ENCODE results near the gene C9orf78. TPM values are rescaled to one million over a fixed set of nuclear protein-coding genes. Genes with fewer than 3 reads are reported as not detected.

The C9orf78 gene
- polyA plus RNA-seq, 1 donor from 2014 or later: 119 TPM

DNA sequence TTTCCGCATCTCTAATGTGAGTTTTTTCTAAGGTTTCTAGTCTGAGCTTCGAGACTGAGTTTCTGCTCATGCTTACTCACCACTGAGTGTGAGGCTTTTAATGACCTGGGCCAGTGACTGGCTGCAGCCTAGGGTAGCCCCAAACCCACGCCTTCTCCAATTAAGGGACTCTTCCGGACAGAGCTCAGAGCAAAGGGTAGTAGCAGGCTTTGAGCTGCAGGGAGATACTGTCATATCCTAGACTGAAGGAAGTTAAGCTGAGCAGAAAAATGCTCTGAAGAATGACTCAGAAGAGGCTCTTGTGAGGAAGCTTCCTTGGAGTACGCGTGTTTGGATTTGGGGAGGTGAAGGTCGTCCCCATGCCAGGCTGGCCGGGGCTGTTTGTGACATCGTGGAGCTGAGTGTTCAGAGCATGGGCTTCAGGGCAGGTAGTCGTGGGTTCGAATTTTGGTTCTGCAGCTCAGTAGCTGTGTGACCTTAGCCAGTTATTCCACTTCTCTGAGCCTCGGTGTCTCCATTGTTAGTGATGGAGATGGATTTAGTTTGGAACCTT lies 3.7 kb upstream of the C9orf78 start:
- no peaks in the 10 kb centered on the region for H3K27me3 Mint-ChIP-seq
- H3K9me3 Mint-ChIP-seq: no peaks in the 10 kb centered on the region
- peak overlapping the region in 2 of 4 donors; percentile 38 to 60 for H3K4me3 Mint-ChIP-seq
- peaks cover 16 to 33% (median 31%) of the 10 kb centered on the region in 3 donors for H3K4me1 Mint-ChIP-seq
- H3K36me3 Mint-ChIP-seq: no peaks in the 10 kb centered on the region
- H3K27ac Mint-ChIP-seq: peak overlapping the region in 2 of 3 donors; percentile 14 to 60

DNA sequence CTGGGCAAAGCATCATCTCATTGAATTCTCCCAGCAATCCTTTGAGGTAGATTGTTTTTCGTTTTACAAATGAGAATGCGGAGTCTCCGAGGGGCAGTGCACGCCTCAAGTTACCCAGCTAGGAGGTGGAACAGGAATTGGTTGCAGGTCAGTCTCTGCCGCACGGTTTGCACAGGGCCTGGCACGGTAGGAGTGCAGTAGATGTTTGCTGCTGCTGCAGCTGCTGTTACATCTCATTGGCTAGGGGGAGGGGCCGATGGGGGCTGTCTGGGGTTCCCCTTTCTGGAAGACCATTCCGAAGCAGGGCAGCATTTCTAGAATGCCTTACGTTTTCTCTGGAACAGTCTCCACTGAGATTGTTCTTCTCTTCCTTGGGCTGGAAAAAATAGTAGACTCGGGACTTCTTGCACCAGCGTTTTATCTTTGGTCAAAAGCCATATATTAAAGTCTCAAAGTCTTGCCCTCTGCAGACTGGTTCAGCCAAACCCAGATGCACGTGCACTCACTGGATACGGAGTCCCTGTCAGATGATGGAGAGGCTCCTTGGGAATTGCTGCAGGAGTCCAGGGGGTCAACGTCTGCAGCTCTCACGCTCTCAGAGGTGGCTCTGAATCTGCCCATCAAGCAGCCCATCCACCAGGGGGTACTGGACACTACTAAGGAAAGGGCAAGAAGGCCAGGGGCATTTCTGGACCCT lies 1.4 kb upstream of the C9orf78 start:
- H3K27ac Mint-ChIP-seq: peak overlapping the region; percentile 88 to 99 (median 98)
- H3K36me3 Mint-ChIP-seq: no peaks in the 10 kb centered on the region
- H3K27me3 Mint-ChIP-seq: no peaks in the 10 kb centered on the region
- peak overlapping the region; percentile 91 to 98 (median 96) for H3K4me3 Mint-ChIP-seq
- H3K9me3 Mint-ChIP-seq: no peaks in the 10 kb centered on the region
- H3K4me1 Mint-ChIP-seq: peaks cover 19 to 36% (median 33%) of the 10 kb centered on the region in 3 donors

DNA sequence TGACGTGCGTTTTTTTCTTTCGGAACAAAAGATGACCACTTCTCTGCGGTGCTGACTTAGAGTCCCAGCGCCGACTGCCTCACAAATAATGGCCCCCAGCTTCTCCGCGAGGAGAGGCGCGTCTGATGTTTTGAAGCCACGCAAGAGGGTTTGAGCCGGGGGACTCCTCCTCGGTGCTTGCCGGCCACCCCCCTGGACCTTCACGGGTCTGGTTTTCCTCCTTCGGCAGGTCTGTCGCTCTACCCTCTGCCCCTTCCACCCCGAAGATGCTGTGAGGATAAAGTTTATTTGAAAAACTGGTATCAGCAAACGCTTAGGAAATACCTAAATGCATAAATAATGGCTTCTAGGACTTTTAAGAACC lies 767 bp upstream of the C9orf78 start:
- Mint-ChIP-seq H3K4me3 (peak overlapping the region; percentile 91 to 98 (median 96)), H3K4me1 (peaks cover 19 to 36% (median 33%) of the 10 kb centered on the region in 3 donors), H3K27me3 (no peaks in the 10 kb centered on the region), H3K27ac (peak overlapping the region; percentile 95 to 99 (median 98)), H3K9me3 (no peaks in the 10 kb centered on the region), H3K36me3 (peaks cover 1% of the 10 kb centered on the region)

DNA sequence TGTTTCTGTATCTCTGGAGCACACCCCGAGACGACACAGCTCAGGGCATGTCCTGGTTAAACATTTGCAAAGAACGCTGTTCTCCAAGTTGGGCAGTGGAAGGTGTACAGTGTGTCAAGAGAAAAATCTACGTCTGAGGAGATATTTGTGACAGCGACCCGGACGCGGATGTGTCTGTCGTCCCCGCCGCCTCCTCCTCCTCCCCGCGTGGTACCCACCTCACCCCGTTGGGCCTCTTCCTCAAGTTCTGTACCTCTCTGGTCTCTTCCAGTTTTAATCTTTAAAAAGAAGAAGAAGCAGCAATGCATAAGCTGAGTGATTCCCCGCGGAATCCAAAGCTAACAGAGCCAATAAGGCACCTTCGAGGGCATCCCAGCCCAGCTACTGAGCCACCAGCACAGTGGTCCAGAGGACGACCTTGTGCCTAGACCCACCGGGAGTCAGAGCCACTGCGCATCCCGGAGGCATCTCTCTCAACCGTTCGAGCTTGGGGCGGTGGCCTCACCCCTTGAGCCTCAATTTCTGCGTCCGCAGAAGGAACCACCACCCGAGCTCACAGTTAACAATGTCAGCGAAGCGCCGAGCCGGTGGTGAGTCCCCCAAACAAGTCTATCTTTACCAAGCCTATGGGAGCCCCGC lies 467 bp downstream of the C9orf78 start:
- H3K27me3 Mint-ChIP-seq: no peaks in the 10 kb centered on the region
- H3K9me3 Mint-ChIP-seq: no peaks in the 10 kb centered on the region
- H3K27ac Mint-ChIP-seq: peak overlapping the region; percentile 98 to 100 (median 99)
- H3K4me3 Mint-ChIP-seq: peak overlapping the region; percentile 96 to 99 (median 98)
- peaks cover 17 to 36% (median 33%) of the 10 kb centered on the region in 3 donors for H3K4me1 Mint-ChIP-seq
- H3K36me3 Mint-ChIP-seq: peaks cover 3% of the 10 kb centered on the region

GRCh38 chr9:129832982-129833381 lies 2.1 kb downstream of the C9orf78 start:
- H3K27me3 Mint-ChIP-seq: no peaks in the 10 kb centered on the region
- no peaks in the 10 kb centered on the region for H3K9me3 Mint-ChIP-seq
- peak overlapping the region in 2 of 3 donors; percentile 31 to 48 for H3K27ac Mint-ChIP-seq
- H3K4me1 Mint-ChIP-seq: peaks cover 14 to 33% (median 32%) of the 10 kb centered on the region in 3 donors
- peaks cover 3% of the 10 kb centered on the region for H3K36me3 Mint-ChIP-seq
- peak overlapping the region in 2 of 4 donors; percentile 84 to 96 for H3K4me3 Mint-ChIP-seq

- Mint-ChIP-seq H3K4me1 (peaks cover 2 to 6% (median 3%) of the 10 kb centered on the region in 3 donors), H3K4me3 (no peak overlapping the region), H3K9me3 (no peaks in the 10 kb centered on the region), H3K27ac (no peak overlapping the region), H3K27me3 (no peaks in the 10 kb centered on the region), H3K36me3 (peaks cover 3% of the 10 kb centered on the region)
These were observed 6.1 kb downstream of the C9orf78 start for GRCh38 chr9:129828969-129829368.

DNA sequence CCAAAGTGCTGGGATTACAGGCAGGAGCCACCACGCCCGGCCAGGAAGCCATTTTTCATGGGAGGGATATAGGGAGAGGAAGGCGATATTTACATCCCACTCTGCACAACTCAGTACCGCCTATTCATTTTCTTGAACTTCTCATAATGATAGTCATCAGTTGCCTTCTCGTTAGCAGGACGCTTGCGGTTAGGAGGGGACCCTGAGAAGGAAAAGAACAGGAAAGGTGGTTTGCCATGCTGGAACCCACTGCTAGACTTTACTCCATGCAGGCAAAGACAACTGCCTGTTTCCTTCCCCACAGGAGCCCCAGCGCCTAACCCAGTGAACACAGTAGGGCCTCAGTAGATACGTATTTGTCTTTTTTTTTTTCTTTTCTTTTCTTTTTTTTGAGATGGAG lies 7.0 kb downstream of the C9orf78 start:
- Mint-ChIP-seq H3K27me3 (no peaks in the 10 kb centered on the region), H3K4me3 (no peak overlapping the region), H3K4me1 (peaks cover 0 to under 1% (median 0%) of the 10 kb centered on the region in 3 donors), H3K36me3 (peaks cover 3% of the 10 kb centered on the region), H3K27ac (no peak overlapping the region), H3K9me3 (no peaks in the 10 kb centered on the region)

DNA sequence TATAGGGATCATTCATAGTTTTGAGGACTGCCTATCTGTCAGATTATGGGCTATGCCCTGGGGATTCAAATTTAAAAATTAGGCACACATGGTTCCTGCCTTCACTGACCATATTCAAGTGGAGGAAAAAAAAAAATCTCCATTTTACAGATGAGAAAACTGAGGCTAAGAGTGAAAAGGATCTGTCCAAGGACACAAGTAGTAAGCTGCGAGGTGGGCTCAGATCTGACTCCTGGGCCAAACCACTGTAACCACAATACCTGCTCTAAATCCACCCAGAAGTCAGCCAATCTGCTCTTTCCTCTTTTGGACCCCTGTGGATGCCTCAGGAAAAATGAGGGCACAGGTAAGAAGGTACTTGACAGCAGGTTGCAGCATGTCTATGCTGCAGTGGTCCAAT lies 8.3 kb downstream of the C9orf78 start:
- Mint-ChIP-seq H3K4me3 (peak overlapping the region in 2 of 4 donors; percentile 14 to 65), H3K9me3 (no peaks in the 10 kb centered on the region), H3K4me1 (peaks cover 3 to 5% (median 4%) of the 10 kb centered on the region in 3 donors), H3K27ac (peak overlapping the region in 2 of 3 donors; percentile 18 to 39), H3K36me3 (peaks cover 3% of the 10 kb centered on the region), H3K27me3 (no peaks in the 10 kb centered on the region)

DNA sequence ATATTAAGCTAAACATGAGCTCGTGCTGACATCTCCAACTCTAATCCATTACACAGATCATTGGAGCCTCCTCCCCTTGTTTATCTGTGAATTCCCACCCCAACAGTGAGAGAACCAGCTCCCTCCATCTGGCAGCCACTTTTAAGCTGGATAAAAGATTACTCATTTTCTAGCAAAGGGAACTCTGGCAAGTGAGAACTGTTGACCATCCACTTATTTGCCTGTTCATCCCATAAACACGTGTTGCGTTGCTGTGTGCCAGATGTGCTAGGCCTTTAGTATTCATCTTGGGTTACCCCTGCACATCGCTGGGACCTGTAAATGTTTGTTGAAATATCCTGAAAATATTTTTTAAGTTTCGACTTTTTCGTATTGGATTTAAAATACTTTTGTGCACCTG lies 8.7 kb downstream of the C9orf78 start:
- peaks cover 3% of the 10 kb centered on the region for H3K36me3 Mint-ChIP-seq
- no peaks in the 10 kb centered on the region for H3K9me3 Mint-ChIP-seq
- H3K4me1 Mint-ChIP-seq: peaks cover 3 to 5% (median 4%) of the 10 kb centered on the region in 3 donors
- H3K27me3 Mint-ChIP-seq: no peaks in the 10 kb centered on the region
- H3K27ac Mint-ChIP-seq: peak overlapping the region in 1 of 3 donors; percentile 18
- peak overlapping the region in 1 of 4 donors; percentile 14 for H3K4me3 Mint-ChIP-seq

- no peaks in the 10 kb centered on the region for H3K27me3 Mint-ChIP-seq
- H3K4me1 Mint-ChIP-seq: peaks cover 3 to 5% (median 4%) of the 10 kb centered on the region in 3 donors
- H3K9me3 Mint-ChIP-seq: no peaks in the 10 kb centered on the region
- peak within 1 kb of the TSS; percentile 63 to 88 (median 71) for H3K27ac Mint-ChIP-seq
- H3K36me3 Mint-ChIP-seq: no peaks in the 10 kb centered on the region
- peak within 1 kb of the TSS; percentile 84 to 94 (median 90) for H3K4me3 Mint-ChIP-seq
These were observed 11.0 kb downstream of the C9orf78 start, which contains the start of gene TOR1A for GRCh38 chr9:129823935-129824601. Gene TOR1A (minus strand): TSS chr9:129824136. CDS start chr9:129824085, 51 bp downstream.

DNA sequence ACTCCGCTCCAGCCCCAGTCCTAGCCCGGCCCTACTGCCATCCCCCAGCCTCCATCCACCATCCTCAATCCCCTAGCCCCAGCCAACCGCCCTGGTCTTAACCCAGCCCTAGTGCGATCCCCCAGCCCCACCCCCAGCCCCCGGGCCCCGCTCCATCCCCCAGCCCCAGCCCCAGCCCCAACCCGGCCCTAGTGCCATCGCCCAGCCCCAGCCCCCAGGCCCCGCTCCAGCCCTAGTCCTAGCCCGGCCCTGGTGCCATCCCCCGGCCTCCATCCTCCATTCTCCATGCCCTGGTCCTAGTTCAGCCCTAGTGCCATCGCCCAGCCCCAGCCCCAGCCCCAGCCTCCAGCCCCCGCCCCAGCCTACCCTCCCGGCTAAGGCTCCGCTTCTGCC lies 11.5 kb downstream of the C9orf78 start:
- Mint-ChIP-seq H3K27ac (peak overlapping the region in 2 of 3 donors; percentile 63 to 85), H3K9me3 (no peaks in the 10 kb centered on the region), H3K27me3 (no peaks in the 10 kb centered on the region), H3K4me1 (peaks cover 3 to 5% (median 4%) of the 10 kb centered on the region in 3 donors), H3K4me3 (peak overlapping the region; percentile 83 to 94 (median 90)), H3K36me3 (no peaks in the 10 kb centered on the region)

DNA sequence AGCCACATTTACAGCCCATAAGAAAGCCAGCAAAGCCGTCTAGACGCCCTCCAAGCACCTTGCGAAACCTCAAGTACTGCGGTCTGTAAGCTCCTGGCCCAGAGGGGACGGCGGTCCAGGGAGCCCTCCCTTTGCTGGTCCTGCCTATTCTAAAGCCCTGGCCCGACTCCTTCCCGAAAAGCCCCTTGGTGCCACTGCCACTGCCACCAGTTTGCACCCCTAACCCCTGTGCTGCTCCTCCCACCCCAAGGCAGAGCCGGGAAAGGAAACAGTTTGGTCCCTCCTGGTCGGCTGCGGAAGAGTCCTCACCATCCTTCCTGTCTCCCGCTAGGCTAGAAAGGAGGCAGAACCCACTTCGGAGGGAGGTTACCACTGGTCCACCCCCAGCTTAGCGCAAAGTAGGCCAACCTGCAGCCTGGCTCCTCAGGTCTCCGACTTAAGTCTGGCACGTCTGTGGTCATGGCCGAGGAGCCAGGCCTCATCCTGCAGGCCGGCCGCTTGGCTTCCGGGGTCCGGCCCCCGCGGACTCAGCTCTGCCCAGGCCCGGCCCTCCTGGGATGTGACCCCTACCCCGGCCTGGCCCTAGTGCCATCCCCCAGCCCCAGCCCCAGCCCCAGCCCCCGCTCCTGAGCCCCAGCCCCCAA lies 12.1 kb downstream of the C9orf78 start:
- Mint-ChIP-seq H3K36me3 (no peaks in the 10 kb centered on the region), H3K4me1 (peaks cover 3 to 5% (median 4%) of the 10 kb centered on the region in 3 donors), H3K27me3 (no peaks in the 10 kb centered on the region), H3K4me3 (peak overlapping the region; percentile 63 to 94 (median 78)), H3K27ac (peak overlapping the region; percentile 14 to 88 (median 42)), H3K9me3 (no peaks in the 10 kb centered on the region)

DNA sequence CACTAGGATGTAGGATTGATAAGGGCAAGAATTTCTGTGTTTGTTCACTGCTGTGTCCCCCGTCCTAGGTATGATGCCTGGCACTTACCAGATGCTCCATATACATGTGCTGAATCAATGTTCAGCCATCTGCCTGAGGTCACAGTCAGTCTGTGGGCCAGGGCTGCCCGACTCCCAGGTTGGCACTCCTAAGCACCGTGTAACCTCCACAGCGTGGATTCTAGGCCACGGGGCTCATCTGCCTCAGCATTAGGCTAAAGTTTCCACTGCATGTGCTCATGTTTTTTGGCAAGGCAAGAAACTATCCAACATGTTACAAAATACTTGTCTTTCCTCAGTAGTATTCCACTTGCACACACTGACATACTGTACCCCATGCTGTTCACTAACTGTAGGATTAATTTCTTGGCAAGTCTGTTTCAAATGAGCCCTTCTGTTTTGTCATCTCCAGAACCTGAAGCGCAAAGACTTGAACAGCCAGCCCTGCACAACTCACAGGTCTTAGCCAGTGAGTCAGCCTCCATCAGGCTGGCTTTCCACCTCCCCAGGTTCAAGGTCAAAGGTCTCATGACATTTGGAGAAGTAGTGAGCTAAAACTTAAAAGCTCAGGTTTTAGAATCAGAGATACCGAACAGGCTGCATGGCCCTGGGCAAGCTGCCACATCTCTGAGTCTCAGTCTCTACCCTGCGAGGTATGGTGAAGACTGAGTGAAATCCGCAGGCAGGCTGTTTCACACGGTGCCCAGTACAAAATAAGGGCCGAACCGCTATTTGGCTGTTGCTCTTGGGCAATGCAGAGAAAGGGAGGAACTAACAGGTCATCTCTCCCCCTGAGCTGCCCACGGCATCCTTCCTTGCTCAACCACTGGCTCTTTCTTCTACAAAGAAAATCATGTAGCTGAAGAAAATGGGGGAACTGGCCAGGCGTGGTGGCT lies 18.3 kb downstream of the C9orf78 start:
- Mint-ChIP-seq H3K27me3 (no peaks in the 10 kb centered on the region), H3K36me3 (peaks cover 2% of the 10 kb centered on the region), H3K9me3 (no peaks in the 10 kb centered on the region), H3K27ac (no peak overlapping the region), H3K4me3 (peak overlapping the region in 1 of 4 donors; percentile 70), H3K4me1 (peaks cover 4 to 6% (median 5%) of the 10 kb centered on the region in 3 donors)

Measured in IgD-negative memory B cell (primary cell).